GM21526 (cell line): ENCODE measurements around the gene PAXX.
"Not testable (repeated sequence)": the region's sequence is repeated elsewhere in the genome, so short reads cannot be mapped to it uniquely, and the experiment has no call there.

Experiments
- ATAC-seq: cut with Tn5 transposase; IDR thresholded peaks from one replicate; pipeline ENCODE4 v1.9.1; 2021; ENCODE audit warnings: moderate library complexity; ENCODE audit not compliant: unreplicated experiment, low FRiP score

PAXX gene

GRCh38 chr9:137029058-137029936, 37.1 kb downstream of the PAXX start:
- no peak for ATAC-seq

- no peak for ATAC-seq
These were observed 37.8 kb downstream of the PAXX start for GRCh38 chr9:137030006-137030405.

GRCh38 chr9:137030538-137031527, 38.6 kb downstream of the PAXX start:
- ATAC-seq: no peak

- no peak for ATAC-seq
These were observed 39.9 kb downstream of the PAXX start, which contains the start of gene FUT7 for GRCh38 chr9:137031904-137032640. Gene FUT7 (minus strand): TSS chr9:137032088. CDS start chr9:137031991, 97 bp downstream.

GRCh38 chr9:137032858-137033257, 40.6 kb downstream of the PAXX start:
- ATAC-seq: no peak

- not testable (repeated sequence) for ATAC-seq
These were observed 41.3 kb downstream of the PAXX start for GRCh38 chr9:137033481-137033880.

- ATAC-seq: no peak
These were observed 42.0 kb downstream of the PAXX start for GRCh38 chr9:137034039-137034708.

GRCh38 chr9:137034709-137035506, 42.7 kb downstream of the PAXX start:
- ATAC-seq: no peak

- no peak for ATAC-seq
These were observed 43.2 kb downstream of the PAXX start for GRCh38 chr9:137035507-137035834.

- no peak for ATAC-seq
These were observed 43.7 kb downstream of the PAXX start for GRCh38 chr9:137035937-137036336.

- ATAC-seq: no peak
These were observed 44.8 kb downstream of the PAXX start for GRCh38 chr9:137037035-137037434.

GRCh38 chr9:137037483-137037882, 45.3 kb downstream of the PAXX start:
- no peak for ATAC-seq

- ATAC-seq: no peak
These were observed 46.7 kb downstream of the PAXX start for GRCh38 chr9:137038916-137039315.

- ATAC-seq: no peak
These were observed 47.6 kb downstream of the PAXX start for GRCh38 chr9:137039611-137040366.

GRCh38 chr9:137040568-137040967, 48.3 kb downstream of the PAXX start:
- ATAC-seq: no peak

- ATAC-seq: no peak
These were observed 48.9 kb downstream of the PAXX start for GRCh38 chr9:137041124-137041523.

- ATAC-seq: no peak
These were observed 50.8 kb downstream of the PAXX start for GRCh38 chr9:137042751-137043727.
